Omental fat pad (tissue), 4 donors: ENCODE results near the gene PSORS1C1. TPM values are rescaled to one million over a fixed set of nuclear protein-coding genes. Genes with fewer than 3 reads are reported as not detected.

Experiments
- ATAC-seq: fragments of 150-250 bp; one replicate; pipeline ENCODE4 v1.9.1; 2016; ENCODE audit warnings: mild to moderate bottlenecking, moderate library complexity; ENCODE audit not compliant: low FRiP score
- DNase-seq: peaks from one replicate; pipeline ENCODE4 v3.0.0-alpha.2; 2019; ENCODE audit warnings: low spot score
- total RNA-seq, 4 donors: library from RNA; depleted of rRNA; stranded (reverse); fragments of >200 nt; gene quantifications; one replicate each; pipeline ENCODE4 v1.1.0, GENCODE V29; 2016
- TF ChIP-seq, protein P1 (sequence below), 3 donors: fragments of 450-650 bp; IDR thresholded peaks; one replicate each; pipeline ENCODE4 v1.5.1; 2016 to 2017; ENCODE audit warnings: antibody characterized with exemption in 3 of 3, mild to moderate bottlenecking in 3 of 3, moderate library complexity in 2 of 3

PSORS1C1 gene
- total RNA-seq, 4 donors from 2014 or later = 0.60 to 1.3 (median 1.3) TPM

DNA sequence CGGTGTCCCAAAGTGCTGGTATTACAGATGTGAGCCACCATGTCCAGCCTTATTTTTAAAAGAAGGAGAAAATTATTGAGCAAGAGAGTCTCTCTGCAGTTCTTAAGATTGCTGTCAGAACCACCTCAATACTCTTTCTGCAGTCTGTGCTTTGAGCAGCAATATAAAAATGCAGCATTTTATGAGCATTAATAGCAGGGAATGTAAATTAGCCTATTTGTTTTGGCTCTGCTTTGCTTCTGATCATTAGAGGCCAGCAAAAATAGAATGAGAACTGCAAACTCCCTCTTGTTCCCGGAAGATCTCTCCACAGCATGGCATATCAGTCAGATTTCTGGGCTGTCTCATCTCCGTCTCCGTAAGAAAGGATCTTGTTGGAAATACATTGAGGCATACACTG is 38.0 kb upstream of the PSORS1C1 start:
- DNase-seq (no peak), ATAC-seq (no peak)
- TF ChIP-seq, protein P1, sequence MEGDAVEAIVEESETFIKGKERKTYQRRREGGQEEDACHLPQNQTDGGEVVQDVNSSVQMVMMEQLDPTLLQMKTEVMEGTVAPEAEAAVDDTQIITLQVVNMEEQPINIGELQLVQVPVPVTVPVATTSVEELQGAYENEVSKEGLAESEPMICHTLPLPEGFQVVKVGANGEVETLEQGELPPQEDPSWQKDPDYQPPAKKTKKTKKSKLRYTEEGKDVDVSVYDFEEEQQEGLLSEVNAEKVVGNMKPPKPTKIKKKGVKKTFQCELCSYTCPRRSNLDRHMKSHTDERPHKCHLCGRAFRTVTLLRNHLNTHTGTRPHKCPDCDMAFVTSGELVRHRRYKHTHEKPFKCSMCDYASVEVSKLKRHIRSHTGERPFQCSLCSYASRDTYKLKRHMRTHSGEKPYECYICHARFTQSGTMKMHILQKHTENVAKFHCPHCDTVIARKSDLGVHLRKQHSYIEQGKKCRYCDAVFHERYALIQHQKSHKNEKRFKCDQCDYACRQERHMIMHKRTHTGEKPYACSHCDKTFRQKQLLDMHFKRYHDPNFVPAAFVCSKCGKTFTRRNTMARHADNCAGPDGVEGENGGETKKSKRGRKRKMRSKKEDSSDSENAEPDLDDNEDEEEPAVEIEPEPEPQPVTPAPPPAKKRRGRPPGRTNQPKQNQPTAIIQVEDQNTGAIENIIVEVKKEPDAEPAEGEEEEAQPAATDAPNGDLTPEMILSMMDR (IDR thresholded peaks at IDR 0.05) = no peak

DNA sequence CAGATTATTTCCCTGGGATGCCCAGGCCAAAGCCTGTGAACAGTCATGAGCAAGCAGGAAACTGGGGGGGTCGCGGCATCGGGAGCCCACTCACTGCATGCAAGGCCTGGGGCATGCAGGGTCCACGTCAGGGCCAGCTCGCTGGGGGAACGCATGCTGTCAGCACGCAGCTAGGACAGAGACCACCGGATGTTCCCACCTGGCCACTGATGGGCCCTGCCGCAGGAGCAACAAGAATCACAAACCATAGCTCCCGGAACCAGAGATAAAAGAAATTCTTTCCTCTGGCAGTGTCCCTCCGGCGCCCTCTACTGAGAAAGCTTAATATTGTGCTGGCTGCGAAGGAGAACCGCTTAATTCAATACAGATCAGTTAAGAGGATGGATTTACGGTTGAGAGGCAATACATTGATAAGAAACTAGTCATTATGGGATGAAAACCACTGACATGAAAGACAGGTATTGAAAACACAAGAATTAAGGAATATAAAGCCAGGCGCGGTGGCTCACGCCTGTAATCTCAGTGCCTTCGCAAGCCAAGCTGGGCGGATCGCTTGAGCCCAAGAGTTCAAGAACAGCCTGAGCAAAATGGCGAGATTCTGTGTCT is 34.8 kb upstream of the PSORS1C1 start:
- ATAC-seq (peak; percentile 59), DNase-seq (no peak)
- TF ChIP-seq, protein P1 (IDR thresholded peaks at IDR 0.05) = peak in 1 of 3 donors; percentile 29

- TF ChIP-seq, protein P1 (IDR thresholded peaks at IDR 0.05) = no peak
- DNase-seq (no peak), ATAC-seq (no peak)
Measured at GRCh38 chr6:31081872-31082271, 32.7 kb upstream of the PSORS1C1 start.

- ATAC-seq (no peak), DNase-seq (no peak)
- TF ChIP-seq, protein P1 (IDR thresholded peaks at IDR 0.05) = no peak
Measured at GRCh38 chr6:31083742-31084354, 30.8 kb upstream of the PSORS1C1 start.

DNA sequence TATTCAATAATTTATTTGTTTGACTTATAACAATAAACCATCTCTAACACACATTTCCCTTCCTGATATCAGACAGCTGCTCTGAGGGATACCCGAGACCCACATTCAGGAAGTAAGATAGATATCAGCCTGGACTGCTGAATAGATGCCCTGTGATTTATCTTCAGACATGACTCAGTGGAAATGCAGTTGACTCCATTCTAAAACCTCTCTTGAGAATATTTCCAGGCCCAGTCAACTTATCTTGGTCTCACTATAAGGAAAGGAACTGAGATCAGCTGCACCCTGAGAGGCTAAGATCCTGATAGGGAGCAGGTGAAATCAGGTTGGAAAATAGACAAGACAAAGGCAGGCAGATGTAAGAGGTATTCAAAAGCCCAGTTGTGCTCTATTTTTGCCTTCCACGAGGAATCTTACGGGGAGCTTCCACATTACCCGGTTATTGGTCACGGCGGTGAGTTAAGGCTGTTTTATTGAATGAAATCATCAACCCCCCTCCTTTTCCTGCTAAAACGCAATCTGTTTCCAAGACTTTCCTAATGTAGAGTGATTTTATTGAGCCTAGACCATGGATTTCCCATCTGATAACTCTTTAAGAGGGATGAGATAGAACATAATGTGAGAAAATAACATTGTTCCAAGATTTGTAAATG is 27.7 kb upstream of the PSORS1C1 start:
- DNase-seq = no peak
- no peak for ATAC-seq
- TF ChIP-seq, protein P1 (IDR thresholded peaks at IDR 0.05) = no peak

DNA sequence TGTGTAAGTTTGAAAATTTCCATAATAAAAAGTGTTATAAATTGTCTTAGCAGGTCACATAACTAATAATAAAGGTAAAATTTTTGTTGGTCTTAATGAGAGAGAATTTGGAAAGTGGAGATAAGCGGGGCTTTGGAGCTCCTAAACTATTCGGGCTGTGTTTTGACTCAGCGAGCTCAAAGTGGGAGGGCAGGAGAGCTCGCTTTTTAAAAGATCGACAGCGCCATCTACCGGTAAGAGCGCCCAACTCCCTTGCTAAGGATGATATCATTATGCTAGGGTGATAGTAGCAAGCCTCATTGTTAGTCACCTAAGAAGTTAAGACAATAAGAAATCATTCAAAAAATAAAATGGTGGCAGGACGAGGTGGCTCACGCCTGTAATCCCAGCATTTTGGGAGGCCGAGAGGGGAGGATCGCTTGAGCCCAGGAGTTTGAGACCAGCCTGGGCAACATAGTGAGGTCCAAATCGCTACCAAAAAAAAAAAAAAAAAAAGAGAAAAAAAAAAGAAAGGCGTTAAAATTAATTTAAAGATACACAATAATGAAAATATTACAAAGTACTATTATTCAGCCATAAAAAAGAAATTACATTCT is 27.0 kb upstream of the PSORS1C1 start:
- DNase-seq (peak; percentile 87), ATAC-seq (peak; percentile 94)
- TF ChIP-seq, protein P1 (IDR thresholded peaks at IDR 0.05) = peak in 1 of 3 donors; percentile 50
